ENCODE results near the gene NCK2.
A peak's percentile ranks its signal among the peaks of the same experiment; 100 is the strongest.
"Not testable (repeated sequence)": the region's sequence is repeated elsewhere in the genome, so short reads cannot be mapped to it uniquely, and the experiment has no call there.

Gene NCK2

GRCh38 chr2:105764059-105764458 lies 19.3 kb downstream of the NCK2 start:
- H3K4me3 ChIP-seq (ENCODE audit: insufficient read depth, low read depth, low read length), result no peak overlapping the region
- no peaks in the 10 kb centered on the region for H3K9me3 ChIP-seq (ENCODE audit: control insufficient read depth, low read length)
- WGBS, 2 experiments, result 86 to 88% methylated on average over 9 of the region's 9 CpGs
- no peak overlapping the region for H3K27ac ChIP-seq (ENCODE audit: insufficient read depth, low read depth, low read length, poor library complexity, severe bottlenecking)
- no peaks in the 10 kb centered on the region for H3K36me3 ChIP-seq (ENCODE audit: control insufficient read depth, insufficient read depth, low read length)
- no peaks in the 10 kb centered on the region for H3K27me3 ChIP-seq (ENCODE audit: control insufficient read depth, insufficient read depth, low read length, poor library complexity, severe bottlenecking)
- H3K4me1 ChIP-seq (ENCODE audit: control insufficient read depth, insufficient read depth, low read length), result peaks cover 16% of the 10 kb centered on the region

GRCh38 chr2:105765415-105766299 lies 20.9 kb downstream of the NCK2 start:
- WGBS, 2 experiments, result 95 to 97% methylated on average over 10 of the region's 10 CpGs
- H3K4me3 ChIP-seq (ENCODE audit: insufficient read depth, low read depth, low read length), result no peak overlapping the region

GRCh38 chr2:105766300-105766866 lies 21.7 kb downstream of the NCK2 start:
- no peak overlapping the region for H3K4me3 ChIP-seq (ENCODE audit: insufficient read depth, low read depth, low read length)

More at GRCh38 chr2:105765415-105766299, 20.9 kb downstream of the NCK2 start:
- Histone ChIP-seq H3K36me3 (ENCODE audit: control insufficient read depth, insufficient read depth, low read length) (no peaks in the 10 kb centered on the region), H3K4me1 (ENCODE audit: control insufficient read depth, insufficient read depth, low read length) (peaks cover 22% of the 10 kb centered on the region), H3K27me3 (ENCODE audit: control insufficient read depth, insufficient read depth, low read length, poor library complexity, severe bottlenecking) (no peaks in the 10 kb centered on the region), H3K27ac (ENCODE audit: insufficient read depth, low read depth, low read length, poor library complexity, severe bottlenecking) (no peak overlapping the region), H3K9me3 (ENCODE audit: control insufficient read depth, low read length) (no peaks in the 10 kb centered on the region)

GRCh38 chr2:105768176-105768575 lies 23.5 kb downstream of the NCK2 start:
- Histone ChIP-seq H3K36me3 (ENCODE audit: control insufficient read depth, insufficient read depth, low read length) (no peaks in the 10 kb centered on the region), H3K27me3 (ENCODE audit: control insufficient read depth, insufficient read depth, low read length, poor library complexity, severe bottlenecking) (no peaks in the 10 kb centered on the region), H3K4me1 (ENCODE audit: control insufficient read depth, insufficient read depth, low read length) (peaks cover 26% of the 10 kb centered on the region), H3K27ac (ENCODE audit: insufficient read depth, low read depth, low read length, poor library complexity, severe bottlenecking) (no peak overlapping the region), H3K9me3 (ENCODE audit: control insufficient read depth, low read length) (no peaks in the 10 kb centered on the region), H3K4me3 (ENCODE audit: insufficient read depth, low read depth, low read length) (no peak overlapping the region)
- 83 to 88% methylated on average over 6 of the region's 6 CpGs for WGBS, 2 experiments

More at GRCh38 chr2:105766300-105766866, 21.7 kb downstream of the NCK2 start:
- no peak overlapping the region for H3K27ac ChIP-seq (ENCODE audit: insufficient read depth, low read depth, low read length, poor library complexity, severe bottlenecking)
- no peaks in the 10 kb centered on the region for H3K36me3 ChIP-seq (ENCODE audit: control insufficient read depth, insufficient read depth, low read length)
- H3K4me1 ChIP-seq (ENCODE audit: control insufficient read depth, insufficient read depth, low read length), result peaks cover 24% of the 10 kb centered on the region
- WGBS, 2 experiments, result 92 to 95% methylated on average over 7 of the region's 7 CpGs
- no peaks in the 10 kb centered on the region for H3K27me3 ChIP-seq (ENCODE audit: control insufficient read depth, insufficient read depth, low read length, poor library complexity, severe bottlenecking)
- H3K9me3 ChIP-seq (ENCODE audit: control insufficient read depth, low read length), result no peaks in the 10 kb centered on the region

- H3K9me3 ChIP-seq (ENCODE audit: control insufficient read depth, low read length), result no peaks in the 10 kb centered on the region
- no peak overlapping the region for H3K27ac ChIP-seq (ENCODE audit: insufficient read depth, low read depth, low read length, poor library complexity, severe bottlenecking)
Measured at GRCh38 chr2:105768961-105769452, 24.3 kb downstream of the NCK2 start.

GRCh38 chr2:105769504-105769903 lies 24.8 kb downstream of the NCK2 start:
- Histone ChIP-seq H3K4me3 (ENCODE audit: insufficient read depth, low read depth, low read length) (no peak overlapping the region), H3K27ac (ENCODE audit: insufficient read depth, low read depth, low read length, poor library complexity, severe bottlenecking) (no peak overlapping the region), H3K36me3 (ENCODE audit: control insufficient read depth, insufficient read depth, low read length) (no peaks in the 10 kb centered on the region), H3K4me1 (ENCODE audit: control insufficient read depth, insufficient read depth, low read length) (peaks cover 26% of the 10 kb centered on the region), H3K27me3 (ENCODE audit: control insufficient read depth, insufficient read depth, low read length, poor library complexity, severe bottlenecking) (no peaks in the 10 kb centered on the region), H3K9me3 (ENCODE audit: control insufficient read depth, low read length) (no peaks in the 10 kb centered on the region)
- 84 to 88% methylated on average over 9 of the region's 9 CpGs for WGBS, 2 experiments

More at GRCh38 chr2:105768961-105769452, 24.3 kb downstream of the NCK2 start:
- no peaks in the 10 kb centered on the region for H3K36me3 ChIP-seq (ENCODE audit: control insufficient read depth, insufficient read depth, low read length)
- no peaks in the 10 kb centered on the region for H3K27me3 ChIP-seq (ENCODE audit: control insufficient read depth, insufficient read depth, low read length, poor library complexity, severe bottlenecking)
- WGBS, 2 experiments, result 44 to 45% methylated on average over 5 to 6 of the region's 6 CpGs
- H3K4me1 ChIP-seq (ENCODE audit: control insufficient read depth, insufficient read depth, low read length), result peaks cover 26% of the 10 kb centered on the region
- H3K4me3 ChIP-seq (ENCODE audit: insufficient read depth, low read depth, low read length), result no peak overlapping the region

- H3K9me3 ChIP-seq (ENCODE audit: control insufficient read depth, low read length), result no peaks in the 10 kb centered on the region
Measured at GRCh38 chr2:105770149-105770548, 25.4 kb downstream of the NCK2 start.

GRCh38 chr2:105771291-105771690 lies 26.6 kb downstream of the NCK2 start:
- H3K9me3 ChIP-seq (ENCODE audit: control insufficient read depth, low read length); H3K36me3 ChIP-seq (ENCODE audit: control insufficient read depth, insufficient read depth, low read length); H3K4me3 ChIP-seq (ENCODE audit: insufficient read depth, low read depth, low read length); H3K27me3 ChIP-seq (ENCODE audit: control insufficient read depth, insufficient read depth, low read length, poor library complexity, severe bottlenecking): not testable (repeated sequence)
- H3K27ac ChIP-seq (ENCODE audit: insufficient read depth, low read depth, low read length, poor library complexity, severe bottlenecking), result peak overlapping the region; percentile 33
- 75 to 77% methylated on average over 7 of the region's 7 CpGs for WGBS, 2 experiments
- H3K4me1 ChIP-seq (ENCODE audit: control insufficient read depth, insufficient read depth, low read length), result peaks cover 26% of the 10 kb centered on the region

More at GRCh38 chr2:105770149-105770548, 25.4 kb downstream of the NCK2 start:
- WGBS, 2 experiments, result no CpG with 5 or more reads among the region's 1 CpG
- no peaks in the 10 kb centered on the region for H3K36me3 ChIP-seq (ENCODE audit: control insufficient read depth, insufficient read depth, low read length)
- H3K4me1 ChIP-seq (ENCODE audit: control insufficient read depth, insufficient read depth, low read length), result peaks cover 26% of the 10 kb centered on the region
- no peak overlapping the region for H3K4me3 ChIP-seq (ENCODE audit: insufficient read depth, low read depth, low read length)
- no peaks in the 10 kb centered on the region for H3K27me3 ChIP-seq (ENCODE audit: control insufficient read depth, insufficient read depth, low read length, poor library complexity, severe bottlenecking)
- no peak overlapping the region for H3K27ac ChIP-seq (ENCODE audit: insufficient read depth, low read depth, low read length, poor library complexity, severe bottlenecking)

- no peaks in the 10 kb centered on the region for H3K27me3 ChIP-seq (ENCODE audit: control insufficient read depth, insufficient read depth, low read length, poor library complexity, severe bottlenecking)
- H3K9me3 ChIP-seq (ENCODE audit: control insufficient read depth, low read length), result no peaks in the 10 kb centered on the region
- no peaks in the 10 kb centered on the region for H3K36me3 ChIP-seq (ENCODE audit: control insufficient read depth, insufficient read depth, low read length)
- H3K4me3 ChIP-seq (ENCODE audit: insufficient read depth, low read depth, low read length), result no peak overlapping the region
- WGBS, 2 experiments, result 74 to 76% methylated on average over 9 of the region's 9 CpGs
- H3K27ac ChIP-seq (ENCODE audit: insufficient read depth, low read depth, low read length, poor library complexity, severe bottlenecking), result peak overlapping the region; percentile 33
- peaks cover 26% of the 10 kb centered on the region for H3K4me1 ChIP-seq (ENCODE audit: control insufficient read depth, insufficient read depth, low read length)
Measured at GRCh38 chr2:105771836-105772235, 27.1 kb downstream of the NCK2 start.

- no peak overlapping the region for H3K4me3 ChIP-seq (ENCODE audit: insufficient read depth, low read depth, low read length)
- WGBS, 2 experiments, result 66 to 69% methylated on average over 5 of the region's 5 CpGs
- no peaks in the 10 kb centered on the region for H3K36me3 ChIP-seq (ENCODE audit: control insufficient read depth, insufficient read depth, low read length)
- H3K4me1 ChIP-seq (ENCODE audit: control insufficient read depth, insufficient read depth, low read length), result peaks cover 26% of the 10 kb centered on the region
- H3K27ac ChIP-seq (ENCODE audit: insufficient read depth, low read depth, low read length, poor library complexity, severe bottlenecking), result no peak overlapping the region
- no peaks in the 10 kb centered on the region for H3K9me3 ChIP-seq (ENCODE audit: control insufficient read depth, low read length)
- H3K27me3 ChIP-seq (ENCODE audit: control insufficient read depth, insufficient read depth, low read length, poor library complexity, severe bottlenecking), result no peaks in the 10 kb centered on the region
Measured at GRCh38 chr2:105772362-105772761, 27.6 kb downstream of the NCK2 start.
